ENCODE data around the gene SNX2.

SNX2 gene

GRCh38 chr5:122755783-122756182 lies 19.1 kb upstream of the SNX2 start:
- no peak for TF ChIP-seq NFIC (IDR thresholded peaks at IDR 0.05)

DNA sequence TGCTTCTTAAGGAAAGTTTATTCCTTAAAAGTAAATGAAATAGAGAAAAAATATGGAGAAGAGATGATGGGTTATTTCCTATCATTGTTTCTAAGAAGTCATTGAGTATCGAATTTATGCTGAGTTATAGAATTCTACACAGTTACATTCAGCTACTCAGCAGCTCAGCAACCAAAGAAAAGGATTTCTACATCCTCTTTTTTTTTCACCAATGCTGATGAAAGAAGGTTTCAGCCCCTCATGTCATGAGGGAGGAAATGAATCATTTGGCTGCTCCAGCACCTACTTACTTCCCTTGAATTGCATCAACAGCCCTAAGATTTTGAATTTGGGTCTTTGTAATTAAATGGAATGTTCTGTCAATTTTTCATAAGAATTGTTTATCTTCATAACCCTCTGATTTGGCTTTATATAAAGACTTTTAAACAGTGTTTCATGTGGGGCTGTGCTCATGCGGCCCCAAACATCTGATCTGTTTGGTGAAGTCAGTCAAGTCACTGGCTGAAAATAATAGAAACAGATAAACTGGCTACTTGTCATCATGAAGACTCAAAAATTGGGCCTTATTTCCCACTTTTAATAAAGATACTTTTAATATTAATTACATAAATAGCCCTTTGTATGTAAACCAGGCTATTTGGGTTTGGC lies 18.5 kb upstream of the SNX2 start:
- TF ChIP-seq ZBTB7A (IDR thresholded peaks at IDR 0.05; ENCODE audit: low read depth) (no peak), RAD21 (IDR thresholded peaks at IDR 0.05; ENCODE audit: low read depth) (no peak), NFIC (IDR thresholded peaks at IDR 0.05) (no peak), EGR1 (IDR thresholded peaks at IDR 0.05) (no peak), MAX (IDR thresholded peaks at IDR 0.05) (no peak), EP300 (IDR thresholded peaks at IDR 0.05; ENCODE audit: borderline replicate concordance) (no peak), CEBPB (IDR thresholded peaks at IDR 0.05) (no peak), TCF12 (IDR thresholded peaks at IDR 0.05; ENCODE audit: low read depth) (no peak)
- TF ChIP-seq, protein P1, sequence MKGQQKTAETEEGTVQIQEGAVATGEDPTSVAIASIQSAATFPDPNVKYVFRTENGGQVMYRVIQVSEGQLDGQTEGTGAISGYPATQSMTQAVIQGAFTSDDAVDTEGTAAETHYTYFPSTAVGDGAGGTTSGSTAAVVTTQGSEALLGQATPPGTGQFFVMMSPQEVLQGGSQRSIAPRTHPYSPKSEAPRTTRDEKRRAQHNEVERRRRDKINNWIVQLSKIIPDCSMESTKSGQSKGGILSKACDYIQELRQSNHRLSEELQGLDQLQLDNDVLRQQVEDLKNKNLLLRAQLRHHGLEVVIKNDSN (IDR thresholded peaks at IDR 0.05): no peak
- TF ChIP-seq, protein P2, sequence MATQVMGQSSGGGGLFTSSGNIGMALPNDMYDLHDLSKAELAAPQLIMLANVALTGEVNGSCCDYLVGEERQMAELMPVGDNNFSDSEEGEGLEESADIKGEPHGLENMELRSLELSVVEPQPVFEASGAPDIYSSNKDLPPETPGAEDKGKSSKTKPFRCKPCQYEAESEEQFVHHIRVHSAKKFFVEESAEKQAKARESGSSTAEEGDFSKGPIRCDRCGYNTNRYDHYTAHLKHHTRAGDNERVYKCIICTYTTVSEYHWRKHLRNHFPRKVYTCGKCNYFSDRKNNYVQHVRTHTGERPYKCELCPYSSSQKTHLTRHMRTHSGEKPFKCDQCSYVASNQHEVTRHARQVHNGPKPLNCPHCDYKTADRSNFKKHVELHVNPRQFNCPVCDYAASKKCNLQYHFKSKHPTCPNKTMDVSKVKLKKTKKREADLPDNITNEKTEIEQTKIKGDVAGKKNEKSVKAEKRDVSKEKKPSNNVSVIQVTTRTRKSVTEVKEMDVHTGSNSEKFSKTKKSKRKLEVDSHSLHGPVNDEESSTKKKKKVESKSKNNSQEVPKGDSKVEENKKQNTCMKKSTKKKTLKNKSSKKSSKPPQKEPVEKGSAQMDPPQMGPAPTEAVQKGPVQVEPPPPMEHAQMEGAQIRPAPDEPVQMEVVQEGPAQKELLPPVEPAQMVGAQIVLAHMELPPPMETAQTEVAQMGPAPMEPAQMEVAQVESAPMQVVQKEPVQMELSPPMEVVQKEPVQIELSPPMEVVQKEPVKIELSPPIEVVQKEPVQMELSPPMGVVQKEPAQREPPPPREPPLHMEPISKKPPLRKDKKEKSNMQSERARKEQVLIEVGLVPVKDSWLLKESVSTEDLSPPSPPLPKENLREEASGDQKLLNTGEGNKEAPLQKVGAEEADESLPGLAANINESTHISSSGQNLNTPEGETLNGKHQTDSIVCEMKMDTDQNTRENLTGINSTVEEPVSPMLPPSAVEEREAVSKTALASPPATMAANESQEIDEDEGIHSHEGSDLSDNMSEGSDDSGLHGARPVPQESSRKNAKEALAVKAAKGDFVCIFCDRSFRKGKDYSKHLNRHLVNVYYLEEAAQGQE (IDR thresholded peaks at IDR 0.05; ENCODE audit: low read depth): no peak

- TF ChIP-seq FOXM1 (IDR thresholded peaks at IDR 0.05; ENCODE audit: borderline replicate concordance, low read depth): no peak
- TF ChIP-seq TCF12 (IDR thresholded peaks at IDR 0.05; ENCODE audit: low read depth): no peak
- TF ChIP-seq EGR1 (IDR thresholded peaks at IDR 0.05): no peak
- no peak for TF ChIP-seq ZBTB7A (IDR thresholded peaks at IDR 0.05; ENCODE audit: low read depth)
- TF ChIP-seq EP300 (IDR thresholded peaks at IDR 0.05; ENCODE audit: borderline replicate concordance): no peak
- TF ChIP-seq NFIC (IDR thresholded peaks at IDR 0.05): no peak
- TF ChIP-seq, protein P1 (IDR thresholded peaks at IDR 0.05): no peak
- TF ChIP-seq MAX (IDR thresholded peaks at IDR 0.05): no peak
Measured at GRCh38 chr5:122757285-122757684, 17.6 kb upstream of the SNX2 start.

- TF ChIP-seq CREB1 (IDR thresholded peaks at IDR 0.05; ENCODE audit: low read depth): no peak
- TF ChIP-seq TCF12 (IDR thresholded peaks at IDR 0.05; ENCODE audit: low read depth): no peak
- TF ChIP-seq CEBPB (IDR thresholded peaks at IDR 0.05): no peak
Measured at GRCh38 chr5:122759241-122760070, 15.4 kb upstream of the SNX2 start.

DNA sequence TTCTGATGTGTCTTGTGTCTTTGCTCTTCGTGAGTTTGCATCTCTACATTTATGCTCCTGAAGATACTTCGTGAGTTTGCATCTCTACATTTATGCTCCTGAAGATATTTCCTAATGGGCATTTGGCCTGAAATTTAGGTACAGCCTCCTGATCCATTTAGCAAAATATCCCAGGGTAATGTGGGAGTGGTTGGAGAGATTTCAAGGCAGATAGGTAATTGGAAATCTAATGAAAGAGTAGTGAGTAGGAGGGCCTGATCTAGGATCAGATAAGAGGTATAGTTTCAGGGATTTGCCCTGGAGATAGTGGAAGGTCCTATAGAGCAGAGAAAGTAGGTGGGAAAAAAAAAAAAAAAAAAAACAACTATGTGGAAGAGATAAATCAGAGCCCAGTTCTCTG lies 14.6 kb upstream of the SNX2 start:
- TF ChIP-seq FOXM1 (IDR thresholded peaks at IDR 0.05; ENCODE audit: borderline replicate concordance, low read depth) (no peak), YY1 (IDR thresholded peaks at IDR 0.05; ENCODE audit: low read depth) (no peak), NFIC (IDR thresholded peaks at IDR 0.05) (no peak)

DNA sequence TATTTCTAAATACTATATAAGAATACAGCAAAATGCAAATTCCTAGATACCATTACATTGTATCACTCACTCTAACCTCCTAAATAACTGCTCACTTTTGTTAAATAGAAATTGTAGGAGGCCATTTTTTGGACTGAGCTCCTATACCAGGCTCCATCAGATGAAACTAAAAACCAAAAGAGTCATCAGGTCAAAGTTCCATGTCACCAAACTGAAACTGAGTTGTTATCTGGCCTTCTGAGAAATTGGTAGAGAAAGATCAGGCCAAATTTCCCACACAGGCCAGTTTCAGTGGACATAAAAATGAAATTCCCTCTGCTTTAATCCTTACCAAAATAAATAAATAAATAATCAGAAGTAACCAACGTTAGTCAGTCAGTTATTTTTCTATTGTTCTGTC lies 13.8 kb upstream of the SNX2 start:
- TF ChIP-seq TCF12 (IDR thresholded peaks at IDR 0.05; ENCODE audit: low read depth) (no peak), FOXM1 (IDR thresholded peaks at IDR 0.05; ENCODE audit: borderline replicate concordance, low read depth) (no peak), CREB1 (IDR thresholded peaks at IDR 0.05; ENCODE audit: low read depth) (no peak), CEBPB (IDR thresholded peaks at IDR 0.05) (no peak), MAX (IDR thresholded peaks at IDR 0.05) (no peak), TEAD4 (IDR thresholded peaks at IDR 0.05) (no peak), TAF1 (IDR thresholded peaks at IDR 0.05; ENCODE audit: low read depth) (no peak), EGR1 (IDR thresholded peaks at IDR 0.05) (no peak)

- TF ChIP-seq RAD21 (IDR thresholded peaks at IDR 0.05; ENCODE audit: low read depth) (no peak), CREB1 (IDR thresholded peaks at IDR 0.05; ENCODE audit: low read depth) (no peak), MAX (IDR thresholded peaks at IDR 0.05) (no peak), FOXM1 (IDR thresholded peaks at IDR 0.05; ENCODE audit: borderline replicate concordance, low read depth) (no peak), ZBTB7A (IDR thresholded peaks at IDR 0.05; ENCODE audit: low read depth) (no peak), EP300 (IDR thresholded peaks at IDR 0.05; ENCODE audit: borderline replicate concordance) (no peak), NFIC (IDR thresholded peaks at IDR 0.05) (no peak), YY1 (IDR thresholded peaks at IDR 0.05; ENCODE audit: low read depth) (no peak), TEAD4 (IDR thresholded peaks at IDR 0.05) (no peak), CEBPB (IDR thresholded peaks at IDR 0.05) (no peak), TCF12 (IDR thresholded peaks at IDR 0.05; ENCODE audit: low read depth) (no peak), EGR1 (IDR thresholded peaks at IDR 0.05) (no peak), TAF1 (IDR thresholded peaks at IDR 0.05; ENCODE audit: low read depth) (no peak)
- TF ChIP-seq, protein P1 (IDR thresholded peaks at IDR 0.05): no peak
- TF ChIP-seq, protein P2 (IDR thresholded peaks at IDR 0.05; ENCODE audit: low read depth): no peak
Measured at GRCh38 chr5:122766130-122766529, 8.8 kb upstream of the SNX2 start.

All from Ishikawa (cell line).